Measurements from ENCODE around the gene CRYBG3.

DNA sequence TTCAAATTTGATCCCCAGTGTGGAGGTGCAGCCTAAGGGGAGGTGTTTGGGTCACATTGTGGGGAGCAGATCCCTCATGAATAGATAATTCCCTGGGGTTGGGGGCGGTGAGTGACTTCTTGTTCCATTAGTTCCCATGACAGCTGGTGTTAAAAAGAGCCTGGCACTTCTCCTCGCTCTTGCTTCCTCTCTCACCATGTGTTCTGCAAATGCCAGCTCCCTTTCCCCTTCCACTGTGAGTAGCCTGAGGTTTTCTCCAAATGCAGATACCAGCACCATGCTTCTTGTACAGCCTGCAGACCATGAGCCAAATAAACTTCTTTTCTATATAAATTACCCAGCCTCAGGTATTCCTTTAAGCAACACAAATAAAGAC, 127.3 kb downstream of the CRYBG3 start:
- TF ChIP-seq, protein P1, sequence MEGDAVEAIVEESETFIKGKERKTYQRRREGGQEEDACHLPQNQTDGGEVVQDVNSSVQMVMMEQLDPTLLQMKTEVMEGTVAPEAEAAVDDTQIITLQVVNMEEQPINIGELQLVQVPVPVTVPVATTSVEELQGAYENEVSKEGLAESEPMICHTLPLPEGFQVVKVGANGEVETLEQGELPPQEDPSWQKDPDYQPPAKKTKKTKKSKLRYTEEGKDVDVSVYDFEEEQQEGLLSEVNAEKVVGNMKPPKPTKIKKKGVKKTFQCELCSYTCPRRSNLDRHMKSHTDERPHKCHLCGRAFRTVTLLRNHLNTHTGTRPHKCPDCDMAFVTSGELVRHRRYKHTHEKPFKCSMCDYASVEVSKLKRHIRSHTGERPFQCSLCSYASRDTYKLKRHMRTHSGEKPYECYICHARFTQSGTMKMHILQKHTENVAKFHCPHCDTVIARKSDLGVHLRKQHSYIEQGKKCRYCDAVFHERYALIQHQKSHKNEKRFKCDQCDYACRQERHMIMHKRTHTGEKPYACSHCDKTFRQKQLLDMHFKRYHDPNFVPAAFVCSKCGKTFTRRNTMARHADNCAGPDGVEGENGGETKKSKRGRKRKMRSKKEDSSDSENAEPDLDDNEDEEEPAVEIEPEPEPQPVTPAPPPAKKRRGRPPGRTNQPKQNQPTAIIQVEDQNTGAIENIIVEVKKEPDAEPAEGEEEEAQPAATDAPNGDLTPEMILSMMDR (optimal IDR thresholded peaks at IDR 0.05 in 1 of 3, IDR thresholded peaks at IDR 0.05 in 1 of 3, conservative IDR thresholded peaks at IDR 0.05 in 1 of 3; ENCODE audit: extremely low read depth in 1 of 3, insufficient read depth in 2 of 3, low read length in 3 of 3) = no peak
- TF ChIP-seq EZH2 (IDR thresholded peaks at IDR 0.05; ENCODE audit: low read length) = no peak
